HCT116 (cell line): ENCODE measurements around the gene ARNT2. TPM values are rescaled to one million over a fixed set of nuclear protein-coding genes. Genes with fewer than 3 reads are reported as not detected.

ENCODE experiments used
- ATAC-seq: fragments of 200-7000 bp; cut with Tn5 transposase; 2 replicates; pipeline ENCODE4 v1.9.1; 2020; ENCODE audit warnings: mild to moderate bottlenecking, moderate library complexity
- BruUV-seq: library from RNA; stranded (reverse); fragments of 400-500 nt; replicated peaks from 2 replicates; lab custom pipeline; 2021; lab: Mats Ljungman, UMichigan
- CTCF ChIA-PET: fragments of 300-600 bp; sonication (Branson Sonifier 250); formaldehyde crosslinking; loops from one replicate; lab custom pipeline; 2021; ENCODE audit warnings: antibody characterized with exemption; lab: Charles Lee
- POLR2A ChIA-PET: fragments of 300-600, 350-600 bp; sonication (Branson Sonifier 250); formaldehyde crosslinking; loops from one replicate; lab custom pipeline; 2021; ENCODE audit warnings: antibody characterized with exemption; lab: Charles Lee
- RAD21 ChIA-PET, 2 experiments: fragments of 300-600 bp; sonication (Branson Sonifier 250); formaldehyde crosslinking; loops; one replicate each; lab custom pipeline; 2023; ENCODE audit warnings: low total read pairs in 2 of 2; ENCODE audit not compliant: uncharacterized antibody in 2 of 2, unreplicated experiment in 2 of 2, low non-redundant PET in 1 of 2; lab: Charles Lee
- DNase-seq: peaks from one replicate; pipeline ENCODE4 v3.0.0-alpha.2; 2010; ENCODE audit warnings: low read depth, low spot score
- H2AFZ ChIP-seq: fragments of 200-600 bp; shearing (Covaris generic), sonication (generic); 2 replicates; pipeline ENCODE4 v1.6.1; 2017; ENCODE audit warnings: low read depth, mixed run types, mixed read lengths, antibody characterized with exemption, low read length; ENCODE audit not compliant: poor library complexity, severe bottlenecking
- H3K27ac ChIP-seq: 2 replicates; pipeline ENCODE4 v1.5.1; 2012; ENCODE audit warnings: low read depth, low read length
- H3K27me3 ChIP-seq: fragments of 200-600 bp; sonication (generic); 2 replicates; pipeline ENCODE4 v1.6.1; 2016; ENCODE audit warnings: mixed run types, low read length, mixed read lengths; ENCODE audit not compliant: insufficient read depth
- H3K36me3 ChIP-seq, 2 experiments: fragments of 200-500 bp in 1 of 2; fragments of 200-600 bp in 1 of 2; sonication (Bioruptor generic) in 1 of 2; sonication (generic) in 1 of 2; 2 replicates each; pipeline versions ENCODE4 v1.5.1 to v1.6.1; 2014 to 2016; ENCODE audit warnings: low read length in 2 of 2, inconsistent platforms in 1 of 2, mixed read lengths in 1 of 2, mixed run types in 1 of 2; ENCODE audit not compliant: insufficient read depth in 2 of 2, control insufficient read depth in 1 of 2
- H3K4me1 ChIP-seq, 2 experiments: fragments of 200-600 bp in 1 of 2; sonication (generic) in 1 of 2; 2 replicates each; pipeline versions ENCODE4 v1.5.1 to v1.6.1; 2012 to 2017; ENCODE audit warnings: low read length in 2 of 2, inconsistent platforms in 1 of 2, mild to moderate bottlenecking in 1 of 2, mixed read lengths in 1 of 2, mixed run types in 1 of 2, moderate library complexity in 1 of 2; ENCODE audit not compliant: insufficient read depth in 2 of 2, control insufficient read depth in 1 of 2
- H3K4me2 ChIP-seq: fragments of 200-600 bp; sonication (generic); 2 replicates; pipeline ENCODE4 v1.6.1; 2017; ENCODE audit warnings: mixed run types, low read length, mixed read lengths
- H3K4me3 ChIP-seq, 2 experiments: fragments of 200-600 bp in 1 of 2; sonication (generic) in 1 of 2; replicated peaks in 1 of 2; 2 replicates each; pipeline ENCODE4 v1.5.1; 2011 to 2016; ENCODE audit warnings: low read length in 2 of 2, control low read depth in 1 of 2, low read depth in 1 of 2, mild to moderate bottlenecking in 1 of 2, mixed read lengths in 1 of 2, mixed run types in 1 of 2
- H3K79me2 ChIP-seq: fragments of 200-600 bp; sonication (generic); 2 replicates; pipeline ENCODE4 v1.6.1; 2017; ENCODE audit warnings: mild to moderate bottlenecking, mixed run types, low read length, moderate library complexity, mixed read lengths; ENCODE audit not compliant: insufficient read depth
- H3K9ac ChIP-seq: fragments of 200-600 bp; sonication (generic); 2 replicates; pipeline ENCODE4 v1.6.1; 2016; ENCODE audit warnings: low read length, mixed read lengths
- H3K9me2 ChIP-seq: fragments of 200-600 bp; sonication (generic), shearing (Covaris generic); 2 replicates; pipeline ENCODE4 v1.6.1; 2017; ENCODE audit warnings: mixed run types, mild to moderate bottlenecking, moderate library complexity; ENCODE audit not compliant: insufficient read depth
- H3K9me3 ChIP-seq, 2 experiments: fragments of 200-500 bp in 1 of 2; fragments of 200-600 bp in 1 of 2; sonication (Bioruptor generic) in 1 of 2; sonication (generic) in 1 of 2; 2 replicates each; pipeline ENCODE4 v1.6.1; 2014 to 2017; ENCODE audit warnings: low read length in 2 of 2, mixed read lengths in 2 of 2, inconsistent platforms in 1 of 2, low read depth in 1 of 2, mild to moderate bottlenecking in 1 of 2, mixed run types in 1 of 2, moderate library complexity in 1 of 2; ENCODE audit not compliant: control insufficient read depth in 1 of 2, insufficient read depth in 1 of 2
- H4K20me1 ChIP-seq: fragments of 200-600 bp; sonication (generic), shearing (Covaris generic); 2 replicates; pipeline ENCODE4 v1.6.1; 2017; ENCODE audit warnings: mixed run types, mild to moderate bottlenecking, moderate library complexity; ENCODE audit not compliant: insufficient read depth
- CBX3 ChIP-seq: IDR thresholded peaks from 2 replicates; pipeline ENCODE4 v1.6.1; 2012; ENCODE audit warnings: low read depth
- CEBPB ChIP-seq: IDR thresholded peaks from 2 replicates; pipeline ENCODE4 v1.6.1; 2012; ENCODE audit warnings: low read depth
- EGR1 ChIP-seq: IDR thresholded peaks from 2 replicates; pipeline ENCODE4 v1.6.1; 2012; ENCODE audit warnings: low read depth
- ELF1 ChIP-seq: IDR thresholded peaks from 2 replicates; pipeline ENCODE4 v1.6.1; 2012; ENCODE audit warnings: low read depth, borderline replicate concordance
- EZH2 ChIP-seq: fragments of 200-600 bp; sonication (generic); IDR thresholded peaks from 2 replicates; pipeline ENCODE4 v1.6.1; 2017; ENCODE audit warnings: antibody characterized with exemption, mixed run types
- EZH2phosphoT487 ChIP-seq: fragments of 200-600 bp; IDR thresholded peaks from 2 replicates; pipeline ENCODE4 v1.6.1; 2018; ENCODE audit warnings: antibody characterized with exemption, borderline replicate concordance
- JUND ChIP-seq: IDR thresholded peaks from 2 replicates; pipeline ENCODE4 v1.6.1; 2012
- MAX ChIP-seq: IDR thresholded peaks from 2 replicates; pipeline ENCODE4 v1.6.1; 2012
- POLR2A ChIP-seq: IDR thresholded peaks from 2 replicates; pipeline ENCODE4 v1.7.0; 2011; ENCODE audit warnings: borderline replicate concordance; ENCODE audit not compliant: insufficient read depth, insufficient read length; ENCODE audit errors: extremely low read depth
- POLR2AphosphoS5 ChIP-seq: IDR thresholded peaks from 2 replicates; pipeline ENCODE4 v1.6.1; 2011; ENCODE audit warnings: mild to moderate bottlenecking, low read depth, low read length, moderate library complexity
- RAD21 ChIP-seq: IDR thresholded peaks from 2 replicates; pipeline ENCODE4 v1.6.1; 2012; ENCODE audit warnings: low read depth, mild to moderate bottlenecking
- SIN3A ChIP-seq: IDR thresholded peaks from 2 replicates; pipeline ENCODE4 v1.6.1; 2012; ENCODE audit warnings: low read depth
- SP1 ChIP-seq: IDR thresholded peaks from 2 replicates; pipeline ENCODE4 v1.6.1; 2012; ENCODE audit warnings: low read depth
- SRF ChIP-seq: IDR thresholded peaks from 2 replicates; pipeline ENCODE4 v1.6.1; 2012; ENCODE audit warnings: low read depth
- TCF7L2 ChIP-seq: IDR thresholded peaks from 2 replicates; pipeline ENCODE4 v1.7.0; 2011; ENCODE audit warnings: borderline replicate concordance, inconsistent platforms; ENCODE audit not compliant: insufficient read depth, insufficient read length; ENCODE audit errors: extremely low read depth
- YY1 ChIP-seq: IDR thresholded peaks from 2 replicates; pipeline ENCODE4 v1.6.1; 2011; ENCODE audit warnings: low read length, low read depth, moderate library complexity, mild to moderate bottlenecking; ENCODE audit not compliant: insufficient replicate concordance; ENCODE audit errors: extremely low read depth
- ZBTB33 ChIP-seq: IDR thresholded peaks from 2 replicates; pipeline ENCODE4 v1.6.1; 2011; ENCODE audit warnings: mild to moderate bottlenecking, low read length, moderate library complexity; ENCODE audit not compliant: insufficient replicate concordance; ENCODE audit errors: extremely low read depth
- ZFX ChIP-seq: fragments of 450-650 bp; IDR thresholded peaks from 2 replicates; pipeline ENCODE4 v1.6.1; 2017
- ZNF274 ChIP-seq: fragments of 200-500 bp; sonication (Bioruptor generic); IDR thresholded peaks from 2 replicates; pipeline ENCODE4 v1.6.1; 2014; ENCODE audit warnings: mild to moderate bottlenecking, low read depth, low read length, inconsistent platforms
- intact Hi-C: fragments of 100-400 bp; cut with micrococcal nuclease; formaldehyde crosslinking; loops from 2 replicates; pipeline ENCODE4 v1.10.0; 2022
- total RNA-seq: library from RNA; stranded (reverse); gene quantifications from one replicate; pipeline ENCODE4 v1.2.1, GENCODE V29; 2021; ENCODE audit not compliant: unreplicated experiment
- TF ChIP-seq, protein P1 (sequence below): IDR thresholded peaks from 2 replicates; pipeline ENCODE4 v1.6.1; 2012

Gene ARNT2
- total RNA-seq, 1 experiment from 2014 or later = 3.0 TPM

GRCh38 chr15:80606511-80607071 is 202.4 kb downstream of the ARNT2 start:
- TF ChIP-seq SIN3A = no peak
- TF ChIP-seq ZNF274 = no peak
- no peak for TF ChIP-seq RAD21
- TF ChIP-seq ELF1 = no peak
- no peak for TF ChIP-seq EGR1
- no peak for TF ChIP-seq ZBTB33
- no peak for TF ChIP-seq SRF
- TF ChIP-seq, protein P1, sequence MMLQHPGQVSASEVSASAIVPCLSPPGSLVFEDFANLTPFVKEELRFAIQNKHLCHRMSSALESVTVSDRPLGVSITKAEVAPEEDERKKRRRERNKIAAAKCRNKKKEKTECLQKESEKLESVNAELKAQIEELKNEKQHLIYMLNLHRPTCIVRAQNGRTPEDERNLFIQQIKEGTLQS = no peak
- no peak for TF ChIP-seq YY1
- no peak for TF ChIP-seq EZH2
- TF ChIP-seq POLR2AphosphoS5 = no peak
- no peak for TF ChIP-seq TCF7L2
- TF ChIP-seq EZH2phosphoT487 = no peak
- no peak for TF ChIP-seq SP1
- TF ChIP-seq CBX3 = no peak
- TF ChIP-seq ZFX = no peak
- no peak for TF ChIP-seq CEBPB
- TF ChIP-seq POLR2A = no peak
- no peak for TF ChIP-seq MAX
- no peak for TF ChIP-seq JUND
- TF ChIP-seq, all 23 proteins: peak for 0
- ChIA-PET CTCF (no interaction called here), RAD21 (no interaction called here), POLR2A (no interaction called here)
- no peak for ATAC-seq
- no peaks in the 10 kb centered on the region for H3K27me3 ChIP-seq
- no peak overlapping the region for H3K27ac ChIP-seq
- H3K9me3 ChIP-seq = no peaks in the 10 kb centered on the region
- H3K4me2 ChIP-seq = no peak overlapping the region
- H2AFZ ChIP-seq = no peak overlapping the region
- BruUV-seq = no TSS peak
- H3K9me2 ChIP-seq = no peaks in the 10 kb centered on the region
- H4K20me1 ChIP-seq = no peaks in the 10 kb centered on the region
- intact Hi-C loops = no loop called here
- no peaks in the 10 kb centered on the region for H3K79me2 ChIP-seq
- no peak for DNase-seq
- H3K4me3 ChIP-seq = no peak overlapping the region
- no peaks in the 10 kb centered on the region for H3K36me3 ChIP-seq
- no peaks in the 10 kb centered on the region for H3K4me1 ChIP-seq
- H3K9ac ChIP-seq = no peak overlapping the region
